Right forelimb (tissue), 1 donor: ENCODE data around the gene ADAM30.
A peak's percentile ranks its signal among the peaks of the same experiment; 100 is the strongest.
"Not testable (repeated sequence)": the region's sequence is repeated elsewhere in the genome, so short reads cannot be mapped to it uniquely, and the experiment has no call there.

Experiments used
- DNase-seq: peaks from one replicate; pipeline ENCODE4 v3.0.0-alpha.2; 2018

ADAM30 gene

DNA sequence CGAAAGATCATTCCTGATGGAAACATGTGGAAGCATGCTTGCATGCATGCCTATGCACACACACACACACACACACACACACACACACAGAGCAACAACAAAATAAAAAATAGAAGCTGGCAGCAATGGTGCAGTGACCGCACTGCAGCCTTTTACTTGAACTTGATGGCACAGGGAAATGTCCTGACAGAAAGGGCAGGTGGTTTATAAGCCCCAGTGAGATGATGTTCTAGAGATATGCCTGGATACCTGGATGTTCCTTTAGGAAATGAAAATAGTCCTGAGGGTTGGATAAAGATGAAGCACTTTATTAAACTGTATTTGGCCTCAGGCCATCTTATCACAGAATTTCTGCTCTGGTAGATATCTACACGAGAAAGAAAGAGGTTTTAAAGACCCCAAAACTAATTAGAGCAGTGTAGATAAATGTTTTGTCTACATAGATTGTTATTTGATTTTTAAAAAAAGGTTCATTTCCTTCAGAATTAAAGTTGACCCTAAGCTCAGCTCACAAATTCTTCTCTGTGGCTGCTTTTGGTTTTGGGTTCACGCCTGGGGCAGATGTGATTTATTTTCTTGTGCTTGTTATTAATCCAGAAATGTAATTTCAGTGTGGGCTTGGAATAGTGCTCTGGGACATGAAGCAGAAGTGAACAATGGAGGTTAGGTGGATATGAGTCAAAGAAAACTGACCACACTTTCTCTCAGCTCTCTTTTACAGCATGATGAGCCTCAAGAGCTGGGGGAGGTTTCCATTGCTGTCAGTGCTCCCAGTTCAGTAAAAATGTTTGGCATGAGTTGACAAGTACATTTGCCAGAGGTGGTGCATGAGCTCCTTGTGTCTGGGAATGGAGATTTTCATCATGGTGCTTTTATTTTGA lies 22.9 kb downstream of the ADAM30 start:
- peak; percentile 63 for DNase-seq

DNA sequence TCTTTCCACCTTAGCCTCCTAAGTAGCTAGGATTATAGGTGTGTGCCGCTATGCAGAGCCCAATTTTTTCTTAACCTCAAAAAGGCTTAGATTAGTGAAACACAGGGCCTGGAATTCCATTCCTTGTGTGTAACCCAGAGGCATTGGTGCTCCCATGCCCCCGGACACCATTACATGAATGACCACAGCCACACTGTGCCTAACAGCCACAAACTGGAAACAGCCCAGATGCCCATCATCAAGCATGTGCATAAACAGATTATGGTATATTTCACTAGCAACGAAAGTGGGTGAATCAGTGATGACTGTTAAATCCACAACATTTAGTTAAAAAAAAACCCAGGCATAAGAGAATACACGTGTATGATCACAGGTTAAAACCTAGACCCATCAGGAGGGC lies 24.4 kb downstream of the ADAM30 start:
- no peak for DNase-seq

DNA sequence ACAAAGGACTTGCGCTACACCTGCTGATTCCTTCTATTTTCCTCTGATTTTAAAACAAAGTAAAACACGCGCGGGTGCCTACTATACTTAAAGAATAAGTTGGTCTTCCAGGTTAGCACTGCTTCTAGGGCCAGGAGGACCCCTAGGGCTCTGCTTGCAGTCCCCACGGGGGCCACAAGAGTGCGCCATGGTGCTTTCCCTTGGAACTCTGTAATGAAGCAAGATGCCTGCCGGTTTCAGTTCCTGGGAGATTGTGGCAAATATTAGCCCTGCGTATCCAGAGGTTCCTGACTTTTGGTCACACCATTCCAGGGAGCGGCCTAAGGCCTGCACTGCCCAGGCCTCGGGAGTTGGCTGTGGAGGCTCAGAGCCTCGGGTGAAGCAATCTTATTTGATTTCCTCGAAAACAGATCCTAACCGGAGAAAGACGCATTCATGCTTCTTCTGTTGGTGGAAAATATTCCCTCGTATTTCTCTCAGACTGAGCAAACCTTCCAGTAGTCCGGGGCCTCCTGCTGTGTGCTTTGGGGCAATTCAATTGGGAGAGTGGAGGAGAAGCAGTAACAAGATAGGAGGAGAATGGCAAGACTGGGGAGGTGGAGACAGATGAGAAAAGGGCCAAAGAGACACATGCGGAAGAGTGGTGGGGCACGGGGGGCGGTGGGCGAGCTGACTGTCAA lies 25.3 kb downstream of the ADAM30 start:
- peak; percentile 95 for DNase-seq

DNA sequence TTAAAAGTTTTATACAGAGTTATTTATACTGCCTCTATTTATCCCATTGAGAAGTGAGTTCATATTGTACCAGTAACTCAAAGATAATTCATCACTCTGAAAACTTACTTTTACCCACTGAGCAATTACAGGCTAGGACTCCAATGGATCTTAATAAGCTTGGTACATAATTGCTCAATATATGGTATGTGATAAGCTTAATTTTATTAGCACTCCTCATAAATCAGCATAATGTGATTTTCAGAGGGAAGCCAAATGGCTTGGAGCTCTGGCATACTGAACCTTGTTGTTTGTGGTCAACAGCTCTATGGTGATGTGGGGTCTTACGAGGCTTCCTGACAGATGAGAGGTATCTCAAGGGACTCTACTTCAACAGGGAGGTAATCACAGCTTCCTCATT lies 26.3 kb downstream of the ADAM30 start:
- no peak for DNase-seq

DNA sequence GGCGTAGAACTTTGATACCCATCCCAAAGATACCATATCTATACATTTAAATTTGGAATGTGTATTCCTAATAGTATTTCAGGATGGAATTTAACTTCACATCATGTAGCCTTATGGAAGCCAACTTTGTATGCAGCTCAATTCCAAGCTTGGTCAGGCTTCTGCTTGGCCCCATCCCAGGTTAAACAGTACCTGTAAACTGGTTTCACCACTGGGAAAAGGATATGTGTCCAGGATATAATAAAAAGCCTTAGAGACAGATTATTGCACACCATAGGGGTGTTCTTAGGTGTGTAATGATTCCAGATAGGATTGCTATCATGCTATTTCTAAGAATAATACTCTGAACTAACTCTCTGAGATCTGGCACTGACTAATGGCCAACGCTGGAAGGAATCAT lies 28.1 kb downstream of the ADAM30 start:
- no peak for DNase-seq

DNA sequence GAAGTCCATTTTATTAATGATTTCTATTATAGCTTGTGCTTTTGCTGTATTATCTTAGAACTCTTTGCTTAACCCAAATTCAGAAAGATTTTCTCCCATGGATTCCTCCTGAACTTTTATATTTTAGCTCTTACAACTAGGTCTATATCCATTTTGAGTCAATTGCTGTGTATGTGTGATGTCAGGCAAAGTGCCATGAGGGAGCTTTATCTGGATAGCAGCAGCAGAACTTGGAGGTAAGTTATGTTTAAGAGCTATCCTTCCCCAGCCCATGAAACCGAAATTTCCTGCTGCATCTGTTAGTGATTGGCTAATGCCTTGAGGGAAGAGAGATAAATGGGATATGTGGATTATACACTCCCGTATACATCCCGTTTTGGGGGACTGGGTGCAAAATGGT lies 29.9 kb downstream of the ADAM30 start:
- DNase-seq: no peak

DNA sequence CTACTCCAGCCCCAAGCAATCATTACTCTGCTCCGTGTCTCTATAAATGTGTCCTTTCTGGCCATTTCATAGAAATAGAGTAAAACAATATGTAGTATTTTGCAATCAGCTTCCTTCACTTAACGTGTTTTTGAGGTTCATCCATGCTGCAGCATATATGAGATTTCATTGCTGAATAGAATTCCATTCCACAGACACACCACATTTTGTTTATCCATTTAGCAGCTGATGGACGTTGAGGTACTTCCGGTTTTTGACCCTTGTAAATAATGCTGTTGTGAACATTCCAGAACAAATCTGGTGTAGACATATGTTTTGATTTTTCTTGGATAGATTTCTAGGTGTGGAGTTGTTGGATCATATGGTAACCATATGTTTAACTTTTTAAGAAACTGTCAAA lies 30.7 kb downstream of the ADAM30 start:
- DNase-seq: no peak

DNA sequence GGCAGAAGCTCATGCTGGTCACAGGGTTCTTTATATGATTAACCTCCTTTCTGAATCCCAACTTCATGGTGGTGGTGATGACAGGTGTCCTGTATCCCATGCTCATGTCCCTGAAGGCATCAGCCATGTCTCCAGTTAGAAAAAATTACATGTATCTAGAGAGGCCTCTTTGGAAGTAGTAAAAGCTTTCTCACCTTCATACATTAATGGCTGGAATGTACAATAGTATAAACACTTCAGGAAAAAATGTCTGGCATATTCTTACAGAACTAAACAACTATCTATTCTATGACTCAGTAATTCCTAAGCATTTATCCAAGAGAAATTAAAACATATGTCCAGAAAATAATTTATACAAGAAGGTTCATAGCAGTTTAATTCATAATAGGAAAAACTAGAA lies 34.0 kb downstream of the ADAM30 start:
- no peak for DNase-seq

DNA sequence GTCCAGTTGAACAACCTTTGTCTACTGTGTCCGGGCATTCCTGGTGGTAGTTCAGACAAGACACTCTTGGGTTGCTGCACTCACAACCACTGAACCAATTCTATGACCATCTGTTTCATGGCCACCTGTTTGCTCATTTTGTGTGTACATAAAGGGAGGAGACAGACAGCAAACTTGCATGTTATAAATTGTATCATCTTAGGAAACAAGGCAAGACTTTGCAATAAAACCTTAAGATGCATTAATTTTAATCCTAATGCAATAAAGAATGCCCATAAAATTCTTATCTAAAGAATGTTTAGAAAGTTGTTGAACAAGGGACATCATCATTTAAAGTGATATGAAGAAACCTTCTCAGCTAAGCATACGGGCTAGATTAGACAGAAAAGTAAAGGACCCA lies 34.8 kb downstream of the ADAM30 start:
- DNase-seq: no peak

DNA sequence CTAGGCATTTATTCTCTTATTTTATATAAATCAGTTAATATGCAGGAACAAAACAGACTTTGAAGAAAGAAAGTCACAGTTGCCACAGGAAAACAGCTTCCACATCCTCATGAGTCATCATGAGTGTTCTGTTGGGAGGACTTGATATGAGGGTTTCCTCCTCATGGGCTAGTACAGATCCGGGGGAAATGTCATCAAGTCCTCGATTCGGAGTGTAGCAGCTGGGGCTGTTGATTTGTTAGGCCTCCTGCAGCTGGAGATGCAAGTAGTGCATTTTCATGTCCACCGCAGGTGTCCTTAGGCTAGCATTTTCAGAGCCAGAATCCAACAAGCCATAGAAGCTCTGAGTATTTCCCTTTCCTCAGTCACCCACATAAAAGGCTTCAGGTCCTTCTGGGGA lies 36.7 kb downstream of the ADAM30 start:
- DNase-seq: no peak

DNA sequence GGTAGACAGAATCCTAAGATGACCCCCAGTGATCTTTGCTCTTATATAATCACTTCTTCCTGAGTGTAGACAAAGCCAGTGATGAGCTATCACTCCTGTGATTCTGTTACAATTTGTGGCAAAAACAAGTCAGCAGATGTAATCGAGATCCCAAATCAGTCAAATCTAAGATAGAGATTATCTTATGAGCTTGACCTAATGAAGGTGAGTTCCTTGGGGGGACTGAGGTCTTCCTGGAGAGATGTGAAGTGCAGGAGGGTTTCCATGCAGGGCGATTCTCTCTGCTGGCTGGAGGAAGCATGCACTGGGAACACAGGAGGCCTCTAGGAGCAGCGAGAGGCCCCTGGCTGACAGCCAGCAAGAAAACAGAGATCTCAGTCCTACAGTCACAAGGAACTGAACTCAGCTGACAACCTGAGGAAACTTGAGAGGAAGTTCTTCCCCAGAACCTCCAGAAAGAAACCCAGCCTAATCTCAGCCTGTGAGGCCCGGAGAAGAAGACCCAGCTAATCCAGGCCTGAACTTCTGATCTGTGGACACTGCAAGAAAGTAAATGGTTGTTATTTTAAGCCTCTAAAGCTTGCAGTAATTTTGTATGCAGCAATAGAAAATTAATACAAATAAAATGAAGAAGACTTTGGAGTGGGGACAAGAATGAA lies 37.6 kb downstream of the ADAM30 start:
- not testable (repeated sequence) for DNase-seq

DNA sequence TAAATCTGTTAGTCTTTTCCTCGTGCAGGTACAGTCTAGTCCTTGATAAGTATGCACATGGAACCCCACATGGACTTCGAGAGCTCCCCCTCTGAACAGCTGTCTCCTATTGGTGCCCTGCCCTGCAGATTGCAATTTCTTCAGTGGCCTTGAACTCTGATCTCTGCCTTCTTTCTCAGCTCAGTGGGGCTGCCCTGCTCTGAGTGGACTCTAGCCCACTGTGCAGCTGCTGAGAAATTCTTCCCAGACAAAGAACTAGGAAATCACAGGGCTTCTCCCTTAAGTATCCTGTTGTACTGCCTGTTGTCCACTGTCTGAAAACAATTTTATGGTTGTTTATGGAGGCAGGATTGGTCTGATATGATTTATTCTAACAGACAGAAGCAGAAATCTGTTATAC lies 38.2 kb downstream of the ADAM30 start:
- DNase-seq: no peak

DNA sequence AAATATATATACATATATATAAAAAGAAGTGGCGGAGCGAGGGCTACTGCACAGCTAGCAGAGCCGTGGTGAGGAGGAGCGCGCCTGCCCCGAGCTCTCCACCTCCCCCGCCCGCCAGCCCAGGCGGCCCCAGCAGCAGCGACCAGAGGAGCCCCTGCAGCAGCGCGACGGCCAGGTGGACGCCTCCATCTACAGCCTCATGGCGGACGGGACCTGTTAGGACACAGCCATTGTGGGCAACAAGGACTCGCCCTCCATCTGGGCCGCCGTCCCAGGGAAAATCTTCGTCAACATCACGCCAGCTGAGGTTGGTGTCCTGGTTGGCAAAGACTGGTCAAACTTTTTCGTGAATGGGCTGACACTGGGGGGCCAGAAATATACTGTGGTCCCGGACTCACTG lies 43.2 kb downstream of the ADAM30 start:
- DNase-seq: no peak

DNA sequence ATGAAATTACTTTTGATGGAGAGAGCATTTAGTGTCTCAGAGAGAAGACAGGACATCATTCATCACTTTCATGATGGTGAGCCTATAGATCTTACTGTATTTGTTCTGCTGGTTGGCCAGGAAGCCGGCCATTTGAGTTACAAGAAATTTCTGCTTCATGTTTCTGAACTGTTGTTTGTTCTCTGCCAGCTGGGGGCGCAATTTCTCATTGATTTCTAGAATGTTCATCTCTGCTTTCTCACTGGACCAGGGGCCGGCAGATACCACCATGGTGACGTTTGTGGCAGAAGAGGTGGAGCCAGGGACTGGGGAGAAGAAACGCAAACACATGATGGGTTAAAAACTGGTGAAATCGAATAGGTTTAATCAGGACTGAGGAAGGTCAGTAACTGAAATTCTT lies 52.1 kb downstream of the ADAM30 start:
- not testable (repeated sequence) for DNase-seq
